ENCODE measurements around the gene SPSB4. TPM values are rescaled to one million over a fixed set of nuclear protein-coding genes. Genes with fewer than 3 reads are reported as not detected.

The SPSB4 gene
- total and polyA plus RNA-seq, 10 of the 15 experiments (the other 5 are each of a cell fraction or from before 2014, with no cell fraction given): not detected

GRCh38 chr3:141109751-141110150 is 58.6 kb downstream of the SPSB4 start (continued):
- no peak for TF ChIP-seq PKNOX1 (IDR thresholded peaks at IDR 0.05)

GRCh38 chr3:141110322-141110721 is 59.2 kb downstream of the SPSB4 start:
- ChIA-PET SMC1A (ENCODE audit: uncharacterized antibody, unreplicated experiment) (interaction anchor here (0.7 to 1.7 kb wide), 2 partner anchors 13 to 99 kb away, joined by 3 to 5 read pairs; no protein-coding TSS in a partner anchor), POLR2A (no interaction called here), RAD21 (ENCODE audit: unreplicated experiment) (no interaction called here), CTCF (interaction anchor here (1.0 to 1.1 kb wide), 2 partner anchors 9 to 110 kb away, joined by 3 read pairs; no protein-coding TSS in a partner anchor)
- no peak for TF ChIP-seq ATF3 (IDR thresholded peaks at IDR 0.05; ENCODE audit: borderline replicate concordance, extremely low read depth, low read depth, low read length)
- TF ChIP-seq JUND (IDR thresholded peaks at IDR 0.05; ENCODE audit: low read depth, low read length): no peak
- TF ChIP-seq RAD21 (IDR thresholded peaks at IDR 0.05; ENCODE audit: insufficient read depth, low read depth, low read length): no peak
- no peak for TF ChIP-seq IRF5 (IDR thresholded peaks at IDR 0.05; ENCODE audit: borderline replicate concordance)
- TF ChIP-seq ELK1 (IDR thresholded peaks at IDR 0.05; ENCODE audit: low read depth, low read length): no peak
- TF ChIP-seq FOS (IDR thresholded peaks at IDR 0.05; ENCODE audit: borderline replicate concordance, extremely low read depth, insufficient read length): no peak
- Histone ChIP-seq H3K79me2 (ENCODE audit: control insufficient read depth, insufficient read depth, low read length) (no peaks in the 10 kb centered on the region), H3K9me3 (replicated peaks; ENCODE audit: control insufficient read depth, insufficient read depth, low read length) (no peaks in the 10 kb centered on the region), H3K4me2 (ENCODE audit: control insufficient read depth, insufficient read depth) (no peak overlapping the region), H3K27ac (ENCODE audit: control insufficient read depth, insufficient read depth) (no peak overlapping the region), H4K20me1 (ENCODE audit: control insufficient read depth, insufficient read depth) (no peaks in the 10 kb centered on the region), H3K36me3 (ENCODE audit: control insufficient read depth in 2 of 2, insufficient read depth in 2 of 2, low read length in 1 of 2) (no peaks in the 10 kb centered on the region), H3K27me3 (replicated peaks in 1 of 2; ENCODE audit: control insufficient read depth in 2 of 2, insufficient read depth in 2 of 2, low read length in 1 of 2) (no peaks in the 10 kb centered on the region), H2AFZ (ENCODE audit: control insufficient read depth, low read depth, low read length) (no peak overlapping the region), H3K4me3 (no peak overlapping the region), H3K9ac (ENCODE audit: control insufficient read depth, insufficient read depth, low read length) (no peak overlapping the region), H3K4me1 (ENCODE audit: control insufficient read depth, insufficient read depth, low read length) (no peaks in the 10 kb centered on the region)
- ATAC-seq (no peak), DNase-seq (ENCODE audit: low read depth, low spot score) (no peak), FAIRE-seq (no peak)
- intact Hi-C loops (cut with micrococcal nuclease; ENCODE audit: unreplicated experiment): no loop called here
- in situ Hi-C loops (cut with MboI): no loop called here
- BruUV-seq (replicated peaks): no TSS peak

Measured in GM12878 (cell line).